Liver (tissue), 3 donors: ENCODE data around the gene CFAP410.
A peak's percentile ranks its signal among the peaks of the same experiment; 100 is the strongest.

ENCODE experiments used
- JUND ChIP-seq, 2 donors: IDR thresholded peaks; 2 replicates each; pipeline ENCODE4 v1.6.1; 2016; ENCODE audit warnings: antibody characterized with exemption in 2 of 2
- MAX ChIP-seq: IDR thresholded peaks from 2 replicates; pipeline ENCODE4 v1.6.1; 2016; ENCODE audit warnings: antibody characterized with exemption
- REST ChIP-seq: IDR thresholded peaks from 2 replicates; pipeline ENCODE4 v1.6.1; 2016; ENCODE audit warnings: antibody characterized with exemption, mild to moderate bottlenecking
- SP1 ChIP-seq: IDR thresholded peaks from 2 replicates; pipeline ENCODE4 v1.6.1; 2018; ENCODE audit warnings: antibody characterized with exemption, mild to moderate bottlenecking
- TAF1 ChIP-seq: conservative IDR thresholded peaks from 2 replicates; pipeline ENCODE4 v1.6.1; 2016; ENCODE audit warnings: antibody characterized with exemption, mild to moderate bottlenecking
- YY1 ChIP-seq: IDR thresholded peaks from 2 replicates; pipeline ENCODE4 v1.6.1; 2016; ENCODE audit warnings: antibody characterized with exemption, mild to moderate bottlenecking
- TF ChIP-seq, protein P1 (sequence below): fragments of 150-350 bp; IDR thresholded peaks from 2 replicates; pipeline ENCODE4 v1.5.1; 2017; ENCODE audit warnings: improper control_type of control experiment, low read depth, low read length; ENCODE audit not compliant: missing input control
- donor health status: healthy.
- donor health status: healthy.

GRCh38 chr21:44304877-44305293 lies 34.3 kb downstream of the CFAP410 start:
- TF ChIP-seq, protein P1, sequence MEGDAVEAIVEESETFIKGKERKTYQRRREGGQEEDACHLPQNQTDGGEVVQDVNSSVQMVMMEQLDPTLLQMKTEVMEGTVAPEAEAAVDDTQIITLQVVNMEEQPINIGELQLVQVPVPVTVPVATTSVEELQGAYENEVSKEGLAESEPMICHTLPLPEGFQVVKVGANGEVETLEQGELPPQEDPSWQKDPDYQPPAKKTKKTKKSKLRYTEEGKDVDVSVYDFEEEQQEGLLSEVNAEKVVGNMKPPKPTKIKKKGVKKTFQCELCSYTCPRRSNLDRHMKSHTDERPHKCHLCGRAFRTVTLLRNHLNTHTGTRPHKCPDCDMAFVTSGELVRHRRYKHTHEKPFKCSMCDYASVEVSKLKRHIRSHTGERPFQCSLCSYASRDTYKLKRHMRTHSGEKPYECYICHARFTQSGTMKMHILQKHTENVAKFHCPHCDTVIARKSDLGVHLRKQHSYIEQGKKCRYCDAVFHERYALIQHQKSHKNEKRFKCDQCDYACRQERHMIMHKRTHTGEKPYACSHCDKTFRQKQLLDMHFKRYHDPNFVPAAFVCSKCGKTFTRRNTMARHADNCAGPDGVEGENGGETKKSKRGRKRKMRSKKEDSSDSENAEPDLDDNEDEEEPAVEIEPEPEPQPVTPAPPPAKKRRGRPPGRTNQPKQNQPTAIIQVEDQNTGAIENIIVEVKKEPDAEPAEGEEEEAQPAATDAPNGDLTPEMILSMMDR, result peak; percentile 64
- TF ChIP-seq TAF1, result no peak
- TF ChIP-seq REST, result no peak
- no peak for TF ChIP-seq SP1
- no peak for TF ChIP-seq YY1
- TF ChIP-seq MAX, result no peak
- no peak for TF ChIP-seq JUND (IDR thresholded peaks at IDR 0.05)
